Muscle layer of colon (tissue), 2 donors: ENCODE measurements around the gene OPRL1.
A peak's percentile ranks its signal among the peaks of the same experiment; 100 is the strongest.

Experiments
- H3K27ac ChIP-seq: one replicate; pipeline ENCODE4 v1.7.0; 2013; ENCODE audit warnings: low read depth, mild to moderate bottlenecking, low read length, moderate library complexity
- H3K27me3 ChIP-seq, 2 donors: one replicate each; pipeline ENCODE4 v1.7.0; 2013; ENCODE audit warnings: low read length in 2 of 2, mild to moderate bottlenecking in 2 of 2; ENCODE audit not compliant: insufficient read depth in 2 of 2, control insufficient read depth in 1 of 2
- H3K36me3 ChIP-seq: one replicate; pipeline ENCODE4 v1.7.0; 2013; ENCODE audit warnings: mild to moderate bottlenecking, low read length; ENCODE audit not compliant: insufficient read depth
- H3K4me1 ChIP-seq: one replicate; pipeline ENCODE4 v1.7.0; 2013; ENCODE audit warnings: mild to moderate bottlenecking, low read length; ENCODE audit not compliant: insufficient read depth
- H3K4me3 ChIP-seq, 2 donors: one replicate each; pipeline ENCODE4 v1.7.0; 2013; ENCODE audit warnings: low read length in 2 of 2, low read depth in 1 of 2, mild to moderate bottlenecking in 1 of 2, moderate library complexity in 1 of 2
- H3K9ac ChIP-seq: one replicate; pipeline ENCODE4 v1.7.0; 2013; ENCODE audit warnings: low read length
- H3K9me3 ChIP-seq: one replicate; pipeline ENCODE4 v1.7.0; 2013; ENCODE audit warnings: mild to moderate bottlenecking, low read length
- donor health status: abdominal sarcoma.
- donor health status: Adenocarcinoma of cecum.

Gene OPRL1

DNA sequence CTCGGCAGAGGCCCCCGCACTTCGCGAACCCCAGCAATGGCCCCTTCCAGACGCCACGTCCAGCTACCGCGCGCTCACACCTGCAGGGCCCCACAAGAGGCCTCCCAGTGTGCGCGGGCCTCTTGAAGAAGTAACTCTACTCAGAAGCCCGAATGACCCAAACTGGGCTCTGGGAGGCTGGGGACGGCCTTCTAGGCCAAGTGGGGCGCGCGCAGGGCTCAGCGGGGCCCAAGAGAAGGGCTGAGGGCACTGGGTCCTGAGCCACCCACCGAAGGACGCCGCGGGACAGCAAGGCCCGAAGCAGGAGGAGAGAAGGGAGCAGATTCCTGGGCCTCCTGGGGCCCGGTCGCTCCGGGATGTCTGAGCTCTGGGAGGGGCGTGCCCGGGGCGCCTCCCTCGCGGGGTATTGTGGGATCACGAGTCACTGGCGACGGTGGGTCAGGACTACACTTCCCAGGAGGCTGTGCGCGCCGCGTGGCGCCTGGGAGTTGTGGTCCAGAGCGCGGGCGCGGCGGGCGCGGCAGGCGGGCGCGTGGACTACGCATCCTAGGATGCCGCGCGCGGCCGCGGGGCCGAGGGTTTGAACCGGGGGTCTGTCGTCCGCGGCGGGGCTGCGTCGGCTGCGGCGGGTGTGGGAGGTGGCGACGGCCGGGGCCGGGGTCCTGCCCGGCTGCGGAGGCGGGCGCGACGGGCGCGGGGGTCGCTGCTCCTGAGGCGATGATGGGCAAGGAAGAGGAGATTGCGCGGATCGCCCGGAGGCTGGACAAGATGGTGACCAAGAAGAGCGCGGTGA is 17.1 kb upstream of the OPRL1 start, which contains the start of gene TCEA2:
Gene TCEA2, plus strand, starts transcription at position 603 of the 793 bp plus-strand sequence. Its CDS starts 115 bp downstream, at position 718.
- H3K36me3 ChIP-seq, result no peaks in the 10 kb centered on the region
- peak within 1 kb of the TSS; percentile 84 for H3K27ac ChIP-seq
- H3K27me3 ChIP-seq, result peaks cover 0 to 5% of the 10 kb centered on the region in 2 donors
- H3K9me3 ChIP-seq, result no peaks in the 10 kb centered on the region
- H3K9ac ChIP-seq, result peak within 1 kb of the TSS; percentile 41
- peak within 1 kb of the TSS; percentile 48 to 78 for H3K4me3 ChIP-seq
- H3K4me1 ChIP-seq, result peaks cover 18% of the 10 kb centered on the region

DNA sequence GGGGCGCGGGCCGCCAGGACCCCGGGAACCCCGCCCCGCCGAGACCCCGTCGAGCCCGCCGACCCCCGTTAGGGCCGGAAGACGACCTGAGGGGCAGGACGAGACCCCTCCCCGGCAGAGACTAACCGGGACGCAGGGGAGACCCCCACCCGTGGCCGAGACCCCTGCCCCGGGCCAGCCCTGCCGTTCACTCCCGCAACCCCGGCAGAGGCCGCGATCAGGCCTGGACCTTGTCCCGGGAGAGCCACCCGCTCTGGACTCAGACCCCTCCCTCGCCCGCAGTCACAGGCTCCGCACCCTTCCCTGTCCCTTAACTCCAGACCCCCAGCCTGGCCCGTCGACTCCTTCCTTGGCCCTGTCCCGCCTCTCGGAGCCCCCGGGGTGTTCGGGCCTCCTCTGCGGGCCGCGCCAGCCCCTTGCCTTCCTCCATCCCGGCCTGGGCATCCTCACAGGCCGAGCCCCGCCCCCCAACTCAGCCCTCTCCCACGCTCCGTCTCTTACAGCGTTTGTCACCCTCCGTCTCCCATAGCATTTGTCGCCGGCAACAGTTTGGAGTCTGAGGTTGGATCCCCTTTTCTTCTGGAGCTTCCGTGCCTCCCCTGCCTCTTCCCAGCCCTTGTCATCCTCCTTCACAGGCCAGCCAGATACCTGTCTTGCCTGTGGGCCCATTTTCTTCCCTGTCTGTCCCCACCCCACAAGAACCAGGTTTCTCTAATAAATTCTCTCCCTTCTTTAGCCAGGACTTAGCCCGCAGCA is 16.3 kb upstream of the OPRL1 start:
- H3K4me3 ChIP-seq, result peak overlapping the region; percentile 48 to 78
- H3K4me1 ChIP-seq, result peaks cover 18% of the 10 kb centered on the region
- H3K9me3 ChIP-seq, result no peaks in the 10 kb centered on the region
- no peaks in the 10 kb centered on the region for H3K27me3 ChIP-seq
- H3K36me3 ChIP-seq, result no peaks in the 10 kb centered on the region
- H3K27ac ChIP-seq, result peak overlapping the region; percentile 84
- peak overlapping the region; percentile 41 for H3K9ac ChIP-seq

DNA sequence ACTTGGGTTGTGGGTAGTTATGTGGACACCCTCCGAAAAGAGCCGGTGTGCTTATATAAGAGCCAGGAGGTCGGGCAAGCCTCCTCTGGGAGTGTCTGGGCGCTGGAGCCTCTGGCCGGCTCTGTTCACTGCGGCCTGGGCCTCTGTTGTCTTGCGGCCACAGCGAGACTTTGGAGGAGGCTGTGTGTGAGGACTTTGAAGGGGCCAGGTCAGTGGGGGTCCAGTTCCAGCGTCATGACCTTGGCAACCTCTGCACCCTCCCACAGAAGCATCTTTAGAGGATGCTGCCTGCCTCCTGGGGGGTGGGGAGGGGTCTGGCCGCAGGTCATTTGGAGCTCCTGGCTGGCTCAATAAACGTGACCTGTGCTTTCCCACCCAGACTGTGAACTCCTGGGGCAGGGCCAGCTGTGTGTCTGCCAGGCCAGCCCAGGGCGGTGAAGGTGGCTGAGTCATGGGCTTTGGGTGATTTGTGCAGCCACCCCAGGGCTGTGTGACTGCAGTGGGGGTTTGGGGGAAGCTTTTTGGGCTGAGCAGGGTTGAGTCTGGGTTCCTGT is 15.7 kb upstream of the OPRL1 start:
- no peaks in the 10 kb centered on the region for H3K27me3 ChIP-seq
- H3K4me3 ChIP-seq, result peak overlapping the region in 1 of 2 donors; percentile 78
- no peaks in the 10 kb centered on the region for H3K36me3 ChIP-seq
- H3K4me1 ChIP-seq, result peaks cover 18% of the 10 kb centered on the region
- no peaks in the 10 kb centered on the region for H3K9me3 ChIP-seq
- peak overlapping the region; percentile 41 for H3K9ac ChIP-seq
- H3K27ac ChIP-seq, result peak overlapping the region; percentile 84

DNA sequence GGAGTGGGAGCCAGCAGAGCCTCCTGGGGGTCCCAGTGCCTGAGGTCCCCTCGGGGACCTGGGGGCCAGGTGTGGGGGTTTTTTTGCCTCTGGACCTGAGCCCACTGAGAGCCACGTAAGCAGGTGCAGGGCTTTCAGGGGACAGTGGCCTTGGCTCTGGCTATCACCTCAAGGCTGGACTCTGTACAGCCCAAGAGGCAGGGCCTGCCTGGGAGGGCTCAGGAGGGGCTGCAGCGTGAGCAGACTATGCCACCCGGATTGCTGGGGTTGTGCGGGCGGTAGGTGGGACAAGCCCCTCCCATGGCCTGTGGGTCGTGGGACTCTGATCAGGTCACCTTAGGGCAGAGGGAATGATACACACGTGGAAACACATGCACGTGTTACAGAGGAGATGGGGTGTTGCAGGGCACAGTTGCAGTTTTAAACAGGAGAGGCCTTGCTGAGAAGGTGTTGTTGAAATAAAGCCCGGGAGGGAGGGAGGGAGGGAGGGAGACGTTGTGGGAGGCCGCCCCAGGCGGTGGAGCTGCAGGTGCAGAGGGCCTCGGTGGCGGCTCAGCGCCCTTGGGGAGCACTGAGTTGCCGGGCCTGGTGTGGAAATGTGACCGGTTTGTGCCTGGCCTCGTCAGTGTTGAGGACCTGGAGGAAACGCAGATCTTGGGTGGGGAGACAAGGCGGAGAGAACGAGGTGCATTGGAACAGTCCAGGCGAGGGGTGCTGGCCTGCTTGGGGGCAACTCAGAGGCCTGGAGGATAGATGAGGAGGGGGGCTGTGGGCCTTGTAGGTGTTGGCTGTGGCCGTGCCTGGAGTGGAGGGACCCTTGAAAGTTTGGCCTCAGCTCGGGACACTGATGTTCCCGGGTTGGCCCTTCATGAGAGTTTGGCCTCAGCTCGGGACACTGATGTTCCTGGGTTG is 14.6 kb upstream of the OPRL1 start:
- no peak overlapping the region for H3K4me3 ChIP-seq
- peaks cover 4% of the 10 kb centered on the region for H3K36me3 ChIP-seq
- H3K4me1 ChIP-seq, result peaks cover 18% of the 10 kb centered on the region
- H3K27ac ChIP-seq, result no peak overlapping the region
- H3K27me3 ChIP-seq, result no peaks in the 10 kb centered on the region
- no peak overlapping the region for H3K9ac ChIP-seq
- no peaks in the 10 kb centered on the region for H3K9me3 ChIP-seq

DNA sequence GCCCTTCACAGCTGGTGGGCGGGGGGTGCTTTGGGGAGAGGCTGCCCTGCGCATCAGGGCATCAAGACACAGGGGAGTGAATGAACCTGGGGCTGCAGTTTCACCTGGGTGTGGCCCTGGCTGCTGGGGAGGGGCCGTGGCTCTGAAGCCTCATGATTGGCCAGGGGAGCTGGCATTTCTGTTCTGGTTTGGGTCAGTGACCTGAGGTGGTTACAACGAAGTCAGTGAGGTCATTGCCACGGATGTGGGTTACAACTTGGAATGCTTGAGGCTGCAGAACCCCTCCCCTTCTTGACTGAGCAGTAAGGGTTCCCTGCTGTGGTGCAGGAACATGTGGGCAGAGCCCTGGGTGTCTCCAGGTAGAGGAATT is 13.9 kb upstream of the OPRL1 start:
- H3K36me3 ChIP-seq, result peaks cover 5% of the 10 kb centered on the region
- no peaks in the 10 kb centered on the region for H3K9me3 ChIP-seq
- H3K27ac ChIP-seq, result no peak overlapping the region

DNA sequence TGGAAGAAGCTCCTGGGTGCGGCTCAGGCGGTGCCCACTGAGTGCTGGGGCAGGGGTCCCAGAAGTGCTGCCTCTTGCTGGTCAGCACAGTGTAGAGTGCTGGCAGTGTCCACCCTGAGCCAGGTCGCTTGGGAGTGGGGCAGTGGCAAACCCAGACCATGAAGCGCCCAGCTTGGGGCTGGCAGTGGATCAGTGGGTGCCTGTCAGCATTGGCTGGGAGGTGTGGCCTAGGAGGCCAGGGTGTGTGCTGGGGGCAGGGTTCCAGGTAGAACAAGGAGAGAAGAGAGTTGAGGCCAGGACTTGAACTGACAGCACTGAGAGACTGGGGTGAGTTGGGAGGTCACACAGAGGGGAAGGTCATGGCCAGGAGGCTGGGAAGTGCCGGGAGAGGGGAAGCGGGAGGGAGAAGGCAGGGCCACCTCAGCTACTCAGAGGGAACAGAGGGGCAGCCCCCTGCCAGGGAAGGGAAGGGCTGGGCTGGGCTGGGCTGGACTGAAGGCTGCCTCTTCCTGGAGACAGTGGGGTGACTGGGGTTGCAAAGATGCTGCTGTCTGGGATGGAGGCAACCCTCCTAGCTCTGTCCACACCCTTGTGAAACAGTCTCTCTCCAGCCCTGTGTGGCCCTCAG is 12.8 kb upstream of the OPRL1 start:
- no peaks in the 10 kb centered on the region for H3K27me3 ChIP-seq
- no peaks in the 10 kb centered on the region for H3K9me3 ChIP-seq
- H3K4me1 ChIP-seq, result peaks cover 15% of the 10 kb centered on the region
- H3K4me3 ChIP-seq, result no peak overlapping the region
- H3K27ac ChIP-seq, result no peak overlapping the region
- H3K36me3 ChIP-seq, result peaks cover 5% of the 10 kb centered on the region
- H3K9ac ChIP-seq, result no peak overlapping the region

More for the DNA sequence above, 13.9 kb upstream of the OPRL1 start:
- no peaks in the 10 kb centered on the region for H3K27me3 ChIP-seq
- H3K4me3 ChIP-seq, result no peak overlapping the region
- H3K4me1 ChIP-seq, result peaks cover 18% of the 10 kb centered on the region
- H3K9ac ChIP-seq, result no peak overlapping the region

DNA sequence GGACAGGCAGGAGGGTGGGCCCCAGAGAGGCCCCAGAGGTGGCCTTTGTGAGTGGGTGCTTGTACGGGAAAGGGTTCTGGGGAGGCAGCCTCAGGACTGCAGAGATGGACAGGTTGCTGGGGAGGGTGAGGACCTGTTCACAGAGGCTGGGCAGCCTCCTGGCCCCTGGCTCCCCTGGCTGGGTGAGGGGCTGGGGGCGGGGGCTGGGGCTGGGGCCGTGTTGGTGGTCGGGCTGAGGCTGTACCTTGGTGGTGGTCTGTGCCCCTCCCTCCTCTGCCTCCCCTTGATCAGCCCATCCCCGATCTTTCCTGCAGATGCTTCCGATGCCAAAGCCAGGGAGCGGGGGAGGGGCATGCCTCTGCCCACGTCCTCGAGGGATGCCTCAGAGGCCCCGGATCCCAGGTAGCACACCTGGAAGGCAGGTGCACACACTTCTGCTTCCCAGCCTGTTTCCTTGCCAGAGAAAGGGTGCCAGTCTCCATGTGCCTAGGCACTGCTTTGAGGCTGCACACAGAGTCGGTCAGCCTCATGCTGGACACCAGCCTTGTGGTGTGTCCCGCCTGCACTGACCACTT is 12.1 kb upstream of the OPRL1 start:
- Histone ChIP-seq H3K9ac (no peak overlapping the region), H3K36me3 (peaks cover 5% of the 10 kb centered on the region), H3K4me3 (no peak overlapping the region), H3K9me3 (no peaks in the 10 kb centered on the region), H3K4me1 (peaks cover 9% of the 10 kb centered on the region), H3K27ac (no peak overlapping the region), H3K27me3 (no peaks in the 10 kb centered on the region)

DNA sequence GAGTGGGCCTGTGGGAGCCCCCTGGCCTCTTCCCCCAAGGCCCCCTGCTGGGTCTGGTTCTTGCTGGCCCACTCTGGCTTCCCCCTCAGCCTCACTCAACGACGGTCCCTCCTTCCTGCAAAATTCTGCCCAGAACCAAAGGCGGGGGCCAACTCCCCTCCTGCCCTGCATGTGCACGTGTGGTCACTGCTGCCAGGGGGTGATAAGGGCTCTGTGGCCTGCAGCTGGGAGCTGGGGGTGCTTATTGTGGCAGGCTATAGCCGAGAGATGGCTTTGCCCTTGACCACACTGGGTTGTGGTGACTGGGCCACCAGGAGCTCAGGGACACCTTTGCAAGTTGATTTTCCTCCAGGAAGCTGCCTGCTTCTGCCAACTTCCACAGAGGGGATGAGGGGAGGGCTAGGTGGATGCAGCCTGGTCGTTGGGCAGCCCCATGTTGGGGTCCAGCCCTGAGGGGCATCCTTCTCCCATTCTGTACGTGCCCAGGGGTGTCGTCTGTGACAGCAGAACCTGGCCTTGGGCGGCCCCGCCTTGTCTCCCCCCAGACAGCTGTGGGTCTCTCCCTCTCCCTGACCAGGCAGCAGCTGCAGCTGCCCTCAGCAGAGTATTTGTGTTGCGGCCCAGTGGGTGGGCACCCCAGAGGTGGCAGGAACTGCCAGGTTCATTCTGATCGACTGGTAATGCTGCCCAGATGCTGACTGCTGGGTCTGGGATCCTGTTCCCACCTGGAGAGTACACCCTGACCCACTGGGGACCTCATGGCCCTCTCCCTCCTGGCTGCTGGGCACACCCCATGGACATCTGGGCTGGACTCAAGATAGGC is 11.3 kb upstream of the OPRL1 start:
- peaks cover 5% of the 10 kb centered on the region for H3K36me3 ChIP-seq
- no peaks in the 10 kb centered on the region for H3K9me3 ChIP-seq
- H3K9ac ChIP-seq, result no peak overlapping the region
- H3K4me3 ChIP-seq, result no peak overlapping the region
- peaks cover 9% of the 10 kb centered on the region for H3K4me1 ChIP-seq
- H3K27me3 ChIP-seq, result no peaks in the 10 kb centered on the region
- no peak overlapping the region for H3K27ac ChIP-seq

DNA sequence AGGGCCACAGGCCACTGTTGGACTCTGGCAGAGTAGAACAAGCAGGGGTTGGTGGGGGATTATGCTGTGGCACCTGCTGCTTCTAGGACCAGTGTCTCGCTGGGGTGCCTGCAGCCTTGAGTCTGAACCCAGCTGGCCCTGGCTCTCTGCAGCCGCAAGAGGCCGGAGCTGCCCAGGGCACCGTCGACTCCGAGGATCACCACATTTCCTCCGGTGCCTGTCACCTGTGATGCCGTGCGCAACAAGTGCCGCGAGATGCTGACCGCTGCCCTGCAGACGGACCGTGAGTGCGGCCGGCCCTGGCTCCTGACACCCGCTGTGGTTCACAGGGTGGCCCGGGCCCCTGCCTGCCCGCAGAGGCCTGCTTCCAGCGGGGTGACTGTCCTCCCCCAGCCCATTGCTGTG is 10.7 kb upstream of the OPRL1 start:
- Histone ChIP-seq H3K36me3 (peaks cover 5% of the 10 kb centered on the region), H3K9me3 (no peaks in the 10 kb centered on the region), H3K4me1 (peaks cover 4% of the 10 kb centered on the region), H3K4me3 (no peak overlapping the region), H3K27ac (no peak overlapping the region), H3K27me3 (no peaks in the 10 kb centered on the region), H3K9ac (no peak overlapping the region)
